ENCODE data around the gene FBXL13. TPM values are rescaled to one million over a fixed set of nuclear protein-coding genes. Genes with fewer than 3 reads are reported as not detected.
"Not testable (repeated sequence)": the region's sequence is repeated elsewhere in the genome, so short reads cannot be mapped to it uniquely, and the experiment has no call there.

The FBXL13 gene
- total and polyA plus RNA-seq, 2 experiments from 2014 or later, result 0.24 to 0.43 TPM

GRCh38 chr7:103003004-103003403 is 71.6 kb downstream of the FBXL13 start:
- Histone ChIP-seq H3K79me2 (ENCODE audit: insufficient read depth) (no peaks in the 10 kb centered on the region), H3F3A (ENCODE audit: insufficient read depth) (no peaks in the 10 kb centered on the region), H3K4me2 (ENCODE audit: unreplicated experiment) (no peak overlapping the region), H3K9me3 (ENCODE audit: low read depth) (no peaks in the 10 kb centered on the region), H3K9ac (no peak overlapping the region), H3K36me3 (ENCODE audit: low read depth) (no peaks in the 10 kb centered on the region), H3K4me3 (no peak overlapping the region), H2AFZ (no peak overlapping the region), H3K27me3 (replicated peaks; ENCODE audit: insufficient read depth) (no peaks in the 10 kb centered on the region), H3K27ac (no peak overlapping the region), H4K20me1 (ENCODE audit: insufficient read depth) (no peaks in the 10 kb centered on the region), H3K9me2 (ENCODE audit: insufficient read depth) (no peaks in the 10 kb centered on the region), H3K4me1 (ENCODE audit: insufficient read depth) (no peaks in the 10 kb centered on the region)
- in situ Hi-C loops (cut with MboI), result no loop called here
- DNase-seq, result no peak
- TF ChIP-seq EZH2 (IDR thresholded peaks at IDR 0.05; ENCODE audit: insufficient read depth, poor library complexity, severe bottlenecking) (no peak), EZH2phosphoT487 (IDR thresholded peaks at IDR 0.05; ENCODE audit: insufficient read depth, low read depth) (no peak)
- 43 to 63% methylated on average over 1 of the region's 1 CpG for WGBS, 2 experiments (ENCODE audit: low coverage in 1 of 2, low lambda C conversion rate in 2 of 2, missing lambda C conversion rate in 2 of 2)

- Histone ChIP-seq H3K9me3 (ENCODE audit: low read depth) (no peaks in the 10 kb centered on the region), H3K4me2 (ENCODE audit: unreplicated experiment) (no peak overlapping the region), H3K27me3 (replicated peaks; ENCODE audit: insufficient read depth) (no peaks in the 10 kb centered on the region), H3K9me2 (ENCODE audit: insufficient read depth) (no peaks in the 10 kb centered on the region), H2AFZ (no peak overlapping the region), H3K27ac (no peak overlapping the region), H3F3A (ENCODE audit: insufficient read depth) (no peaks in the 10 kb centered on the region), H3K4me3 (no peak overlapping the region), H4K20me1 (ENCODE audit: insufficient read depth) (no peaks in the 10 kb centered on the region), H3K36me3 (ENCODE audit: low read depth) (no peaks in the 10 kb centered on the region), H3K79me2 (ENCODE audit: insufficient read depth) (no peaks in the 10 kb centered on the region), H3K9ac (no peak overlapping the region), H3K4me1 (ENCODE audit: insufficient read depth) (no peaks in the 10 kb centered on the region)
- in situ Hi-C loops (cut with MboI), result no loop called here
- no peak for TF ChIP-seq EZH2phosphoT487 (IDR thresholded peaks at IDR 0.05; ENCODE audit: insufficient read depth, low read depth)
- TF ChIP-seq EZH2 (IDR thresholded peaks at IDR 0.05; ENCODE audit: insufficient read depth, poor library complexity, severe bottlenecking), result no peak
- WGBS, 2 experiments (ENCODE audit: low coverage in 1 of 2, low lambda C conversion rate in 2 of 2, missing lambda C conversion rate in 2 of 2), result 65 to 68% methylated on average over 2 of the region's 2 CpGs
- DNase-seq, result no peak
Observed at GRCh38 chr7:103001210-103001609, 73.4 kb downstream of the FBXL13 start.

- peaks cover 20% of the 10 kb centered on the region for H3F3A ChIP-seq (ENCODE audit: insufficient read depth)
- H3K4me2 ChIP-seq (ENCODE audit: unreplicated experiment), result no peak overlapping the region
- H3K4me1 ChIP-seq (ENCODE audit: insufficient read depth), result peaks cover 19% of the 10 kb centered on the region
- H3K9me2 ChIP-seq (ENCODE audit: insufficient read depth), result no peaks in the 10 kb centered on the region
- H4K20me1 ChIP-seq (ENCODE audit: insufficient read depth), result no peaks in the 10 kb centered on the region
- H2AFZ ChIP-seq, result no peak overlapping the region
- 90% methylated on average over 5 of the region's 5 CpGs for WGBS, 2 experiments (ENCODE audit: low coverage in 1 of 2, low lambda C conversion rate in 2 of 2, missing lambda C conversion rate in 2 of 2)
- H3K27ac ChIP-seq, result no peak overlapping the region
- no peaks in the 10 kb centered on the region for H3K36me3 ChIP-seq (ENCODE audit: low read depth)
- no peaks in the 10 kb centered on the region for H3K79me2 ChIP-seq (ENCODE audit: insufficient read depth)
- DNase-seq, result no peak
- TF ChIP-seq EZH2 (IDR thresholded peaks at IDR 0.05; ENCODE audit: insufficient read depth, poor library complexity, severe bottlenecking), result no peak
- TF ChIP-seq EZH2phosphoT487 (IDR thresholded peaks at IDR 0.05; ENCODE audit: insufficient read depth, low read depth), result no peak
- in situ Hi-C loops (cut with MboI), result no loop called here
- H3K27me3 ChIP-seq (replicated peaks; ENCODE audit: insufficient read depth), result no peaks in the 10 kb centered on the region
- no peak overlapping the region for H3K9ac ChIP-seq
- no peak overlapping the region for H3K4me3 ChIP-seq
- no peaks in the 10 kb centered on the region for H3K9me3 ChIP-seq (ENCODE audit: low read depth)
Observed at GRCh38 chr7:102996957-102997356, 77.6 kb downstream of the FBXL13 start.

- H3K27me3 ChIP-seq (replicated peaks; ENCODE audit: insufficient read depth); H3K79me2 ChIP-seq (ENCODE audit: insufficient read depth); H3K36me3 ChIP-seq (ENCODE audit: low read depth); H3K9ac ChIP-seq; H3K9me3 ChIP-seq (ENCODE audit: low read depth); H3K4me3 ChIP-seq; H3K4me2 ChIP-seq (ENCODE audit: unreplicated experiment); in situ Hi-C loops (cut with MboI); H3K27ac ChIP-seq; H3K9me2 ChIP-seq (ENCODE audit: insufficient read depth); H2AFZ ChIP-seq; DNase-seq; H4K20me1 ChIP-seq (ENCODE audit: insufficient read depth): not testable (repeated sequence)
- peaks cover 32% of the 10 kb centered on the region for H3F3A ChIP-seq (ENCODE audit: insufficient read depth)
- WGBS, 2 experiments (ENCODE audit: low coverage in 1 of 2, low lambda C conversion rate in 2 of 2, missing lambda C conversion rate in 2 of 2), result 99% methylated on average over 5 of the region's 5 CpGs
- peaks cover 33% of the 10 kb centered on the region for H3K4me1 ChIP-seq (ENCODE audit: insufficient read depth)
Observed at GRCh38 chr7:102995609-102996008, 79.0 kb downstream of the FBXL13 start.

GRCh38 chr7:102994567-102994966 is 80.0 kb downstream of the FBXL13 start:
- Histone ChIP-seq H3K27ac (no peak overlapping the region), H3K9ac (no peak overlapping the region), H3K4me1 (ENCODE audit: insufficient read depth) (peaks cover 40% of the 10 kb centered on the region), H3K79me2 (ENCODE audit: insufficient read depth) (no peaks in the 10 kb centered on the region), H3K27me3 (replicated peaks; ENCODE audit: insufficient read depth) (no peaks in the 10 kb centered on the region), H3K4me2 (ENCODE audit: unreplicated experiment) (no peak overlapping the region), H4K20me1 (ENCODE audit: insufficient read depth) (no peaks in the 10 kb centered on the region), H3K9me2 (ENCODE audit: insufficient read depth) (no peaks in the 10 kb centered on the region), H3K36me3 (ENCODE audit: low read depth) (no peaks in the 10 kb centered on the region), H3K4me3 (no peak overlapping the region), H3K9me3 (ENCODE audit: low read depth) (no peaks in the 10 kb centered on the region), H3F3A (ENCODE audit: insufficient read depth) (peaks cover 32% of the 10 kb centered on the region), H2AFZ (no peak overlapping the region)
- 82 to 88% methylated on average over 3 of the region's 3 CpGs for WGBS, 2 experiments (ENCODE audit: low coverage in 1 of 2, low lambda C conversion rate in 2 of 2, missing lambda C conversion rate in 2 of 2)
- in situ Hi-C loops (cut with MboI), result no loop called here
- DNase-seq, result no peak
- TF ChIP-seq EZH2 (IDR thresholded peaks at IDR 0.05; ENCODE audit: insufficient read depth, poor library complexity, severe bottlenecking) (no peak), EZH2phosphoT487 (IDR thresholded peaks at IDR 0.05; ENCODE audit: insufficient read depth, low read depth) (no peak)

Measured in GM23248 (cell line).